ENCODE data around the gene SGK2.
A peak's percentile ranks its signal among the peaks of the same experiment; 100 is the strongest.

Gene SGK2

DNA sequence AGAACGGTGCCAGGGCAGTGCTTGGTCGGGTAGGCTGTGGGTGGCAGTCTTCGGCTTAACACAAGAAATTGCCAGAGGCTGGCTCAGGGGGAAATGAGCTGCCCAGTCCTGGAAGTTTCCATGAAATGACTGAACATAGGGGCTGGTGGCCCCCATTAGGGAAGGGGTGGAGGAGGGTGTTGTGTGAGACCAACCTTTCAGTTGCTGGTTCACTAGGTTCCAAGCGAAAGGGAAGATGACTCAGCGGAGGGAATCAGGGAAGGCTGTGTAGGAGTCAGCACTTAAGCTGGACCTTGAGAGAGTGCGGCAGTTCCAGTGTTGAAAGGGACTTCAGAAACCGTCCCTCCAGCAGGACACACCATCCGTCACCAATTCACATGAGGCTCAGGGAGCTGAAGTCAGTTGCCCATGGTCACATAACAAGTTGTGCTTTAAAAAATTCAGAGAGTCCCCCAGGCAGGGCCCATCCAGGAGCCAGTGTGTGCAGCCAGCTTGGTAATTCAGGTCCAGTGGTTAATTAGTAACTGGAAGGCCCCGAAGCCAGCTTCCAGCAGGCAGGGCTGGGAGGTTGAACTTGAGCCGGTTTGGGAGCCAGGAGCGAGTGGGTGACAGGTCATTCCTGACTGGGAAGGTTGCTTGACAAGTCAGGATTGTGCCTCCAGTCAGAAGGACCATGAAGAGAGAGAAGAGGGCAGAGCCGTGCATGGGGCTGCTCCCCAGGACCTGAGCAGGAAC, at the start of gene SGK2:
Gene SGK2 (plus strand): TSS at position 616 of the 735 bp plus-strand sequence. CDS start 7,469 bp downstream, outside the sequence.
- no peak for DNase-seq

DNA sequence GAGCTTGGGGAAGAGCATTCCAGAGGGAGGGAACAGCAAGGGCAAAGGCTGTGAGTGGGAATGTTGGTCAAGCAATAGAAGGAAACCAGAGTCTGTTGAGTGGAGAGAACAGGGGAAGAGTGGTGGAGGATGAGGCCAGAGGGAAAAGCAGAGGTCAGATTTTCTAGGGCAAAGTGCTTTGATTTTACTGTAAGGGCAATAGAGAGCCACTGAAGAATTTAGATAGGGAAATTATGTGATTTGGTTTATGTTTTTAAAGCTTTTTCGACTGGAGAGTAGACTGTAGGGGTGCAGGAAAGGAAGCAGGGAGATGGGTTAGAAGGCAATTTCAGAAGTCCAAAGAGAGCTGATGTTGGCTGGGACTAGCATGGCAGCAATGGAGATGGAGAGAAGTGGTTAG, 46.9 kb upstream of the SGK2 start:
- no peak for DNase-seq

DNA sequence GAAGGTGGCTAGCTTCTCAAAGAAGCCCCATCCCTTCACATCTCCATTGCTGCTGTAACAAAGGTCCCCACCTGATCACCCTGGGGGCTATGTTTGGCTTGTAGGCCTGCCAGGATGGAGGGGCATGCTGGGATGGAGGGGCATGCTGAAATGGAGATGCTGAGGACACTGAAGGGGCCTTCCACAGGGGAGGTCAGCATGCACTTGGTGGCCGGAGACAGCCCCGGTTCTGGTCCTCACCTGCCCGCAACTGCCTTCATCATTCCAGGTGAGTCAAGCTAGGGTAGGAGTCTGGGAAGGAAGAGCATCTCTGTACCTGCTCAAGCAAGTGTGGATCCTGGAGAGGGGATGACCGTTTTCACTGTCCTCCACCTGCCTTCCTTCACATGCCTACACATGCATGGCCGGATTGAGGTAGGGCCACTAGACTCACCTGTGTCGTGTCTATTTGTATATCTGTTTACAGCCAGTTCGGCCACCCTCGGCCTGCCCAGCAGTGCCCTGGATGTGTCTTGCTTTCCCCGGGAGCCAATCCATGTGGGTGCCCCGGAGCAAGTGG, 45.4 kb upstream of the SGK2 start:
- no peak for DNase-seq

DNA sequence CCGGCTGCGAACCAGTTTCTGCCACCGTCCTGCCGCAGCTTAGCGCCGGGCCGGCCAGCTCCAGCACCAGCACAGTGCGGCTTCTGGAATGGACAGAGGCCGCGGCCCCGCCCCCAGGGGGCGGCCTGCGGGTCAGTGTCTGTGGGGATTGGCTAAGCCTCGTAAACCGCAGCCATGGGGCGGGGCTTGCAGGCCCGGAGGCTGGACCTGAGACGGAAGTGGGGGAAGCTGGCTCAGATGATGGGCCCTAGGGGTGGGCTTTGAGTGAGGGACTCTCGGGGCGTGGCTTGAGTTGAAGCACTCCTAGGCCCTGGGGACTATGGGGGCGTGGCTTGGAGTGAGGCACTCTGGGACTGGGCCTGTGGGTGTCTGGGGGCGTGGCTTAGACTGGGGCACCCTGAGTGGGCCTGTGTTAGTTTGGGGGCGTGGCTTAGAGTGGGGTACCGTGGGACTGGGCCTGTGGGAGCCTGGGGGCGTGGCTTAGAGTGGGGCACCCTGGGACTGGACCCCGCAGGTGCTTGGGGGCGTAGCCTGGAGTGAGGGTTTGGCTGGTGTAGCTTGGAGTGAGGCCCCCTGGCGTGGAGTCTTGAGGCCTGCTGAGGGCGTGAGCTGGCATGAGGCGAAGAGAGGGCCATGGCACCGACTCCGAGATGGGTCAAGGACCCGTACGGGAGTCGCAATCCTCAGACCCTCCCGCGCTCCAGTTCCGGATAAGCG, 44.7 kb upstream of the SGK2 start:
- peak; percentile 96 for DNase-seq

DNA sequence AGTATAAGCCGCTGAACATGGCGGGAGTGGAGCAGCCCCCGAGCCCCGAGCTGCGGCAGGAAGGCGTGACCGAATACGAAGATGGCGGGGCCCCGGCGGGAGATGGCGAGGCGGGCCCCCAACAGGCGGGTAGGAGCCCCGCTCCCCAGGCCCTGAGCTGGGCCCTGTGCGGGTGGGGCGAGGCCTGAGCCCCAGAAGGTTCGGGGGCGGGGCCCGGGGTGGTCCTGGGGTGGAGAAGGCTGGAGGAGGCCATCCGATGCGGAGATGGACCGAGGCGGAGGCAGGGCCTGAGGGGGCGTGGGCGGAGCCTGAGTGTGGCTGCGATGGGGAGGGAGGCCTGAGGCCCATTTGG, 44.2 kb upstream of the SGK2 start:
- no peak for DNase-seq

DNA sequence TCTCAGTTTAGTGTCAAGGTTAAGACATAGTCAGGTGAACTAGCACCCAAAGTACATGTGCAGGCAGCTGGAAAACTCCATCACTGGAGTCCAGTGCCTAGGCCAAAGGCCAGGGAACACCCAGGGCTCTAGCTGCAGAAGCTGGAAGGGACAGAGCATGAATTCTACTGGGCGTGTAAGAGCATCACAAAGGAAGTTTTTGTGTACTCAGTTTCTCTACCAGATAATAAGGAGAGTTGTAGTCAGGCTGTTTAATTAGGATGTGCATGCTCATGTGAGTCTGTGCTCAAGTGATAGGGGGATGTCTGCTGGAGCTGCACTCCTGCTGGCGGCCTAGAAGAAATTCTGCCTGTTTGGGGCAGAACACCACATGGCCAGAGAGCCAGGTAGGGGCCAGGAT, 43.2 kb upstream of the SGK2 start:
- no peak for DNase-seq

DNA sequence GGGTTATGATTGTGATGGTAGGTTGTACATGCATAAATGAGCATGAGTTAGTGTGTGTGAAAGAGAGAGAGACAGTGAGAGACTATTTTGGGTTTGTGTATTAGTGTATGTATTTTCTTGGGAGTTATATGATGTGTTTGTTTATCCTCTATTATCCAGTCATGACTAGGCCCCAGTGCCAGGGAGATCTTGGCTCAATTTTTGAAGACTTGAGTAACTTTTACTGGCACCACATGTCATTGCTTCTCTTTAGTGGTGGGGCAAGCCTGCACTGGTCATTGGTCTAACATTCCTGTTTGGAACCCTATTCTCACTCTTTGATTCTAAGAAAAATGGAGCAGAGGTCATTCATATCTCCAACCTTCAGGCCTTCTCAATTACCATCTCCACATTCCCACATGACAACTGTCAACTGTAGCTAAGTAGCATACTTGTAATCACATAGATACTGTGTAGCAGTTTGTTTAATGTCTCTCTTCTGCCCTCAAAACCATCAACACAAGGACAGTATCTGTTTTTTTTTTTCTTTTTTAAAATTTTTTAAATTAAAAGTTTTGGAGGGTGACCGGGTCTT, 42.5 kb upstream of the SGK2 start:
- no peak for DNase-seq

DNA sequence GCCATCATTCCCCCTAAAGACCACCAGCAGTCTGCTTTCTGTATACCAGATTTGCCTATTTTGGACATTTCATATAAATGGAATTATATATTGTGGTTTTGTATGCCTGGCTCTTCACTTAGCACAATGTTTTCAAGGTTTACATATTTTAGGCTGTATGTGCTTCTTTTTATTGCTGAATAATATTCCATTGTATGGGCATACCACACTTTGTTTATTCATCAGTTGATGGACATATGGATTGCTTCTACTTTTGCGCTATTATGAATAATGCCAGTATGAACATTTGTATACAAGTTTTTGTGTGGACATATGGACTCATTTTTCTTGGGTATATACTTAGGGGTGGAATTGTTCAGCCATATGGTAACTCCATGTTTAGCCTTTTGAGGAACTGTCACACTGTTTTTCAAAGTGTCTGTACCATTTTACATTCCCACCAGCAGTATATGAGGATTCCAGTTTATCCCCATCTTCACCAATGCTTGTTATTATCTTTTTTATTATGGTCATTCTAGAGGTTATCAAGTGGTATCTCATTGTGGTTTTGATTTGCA, 38.7 kb upstream of the SGK2 start:
- DNase-seq, result no peak

DNA sequence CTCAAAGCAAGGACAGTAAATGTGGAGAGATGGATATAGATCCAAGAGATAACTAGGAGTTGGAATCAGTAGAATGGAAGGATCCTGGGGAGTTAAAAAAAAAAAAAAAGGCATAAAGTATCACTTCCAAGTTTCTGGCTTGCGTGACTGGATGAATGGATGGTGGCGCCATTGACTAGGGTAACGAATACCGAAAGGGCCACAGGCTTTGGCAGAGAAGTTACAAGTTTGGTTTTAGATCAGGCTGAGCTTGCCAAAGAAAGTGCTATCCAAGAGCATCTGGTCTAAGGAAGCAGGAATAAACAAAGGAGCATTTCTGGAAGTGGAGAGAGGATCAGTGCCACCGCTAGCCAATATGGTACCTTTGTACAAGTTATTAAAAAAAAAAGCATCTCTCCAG, 33.8 kb upstream of the SGK2 start:
- no peak for DNase-seq

DNA sequence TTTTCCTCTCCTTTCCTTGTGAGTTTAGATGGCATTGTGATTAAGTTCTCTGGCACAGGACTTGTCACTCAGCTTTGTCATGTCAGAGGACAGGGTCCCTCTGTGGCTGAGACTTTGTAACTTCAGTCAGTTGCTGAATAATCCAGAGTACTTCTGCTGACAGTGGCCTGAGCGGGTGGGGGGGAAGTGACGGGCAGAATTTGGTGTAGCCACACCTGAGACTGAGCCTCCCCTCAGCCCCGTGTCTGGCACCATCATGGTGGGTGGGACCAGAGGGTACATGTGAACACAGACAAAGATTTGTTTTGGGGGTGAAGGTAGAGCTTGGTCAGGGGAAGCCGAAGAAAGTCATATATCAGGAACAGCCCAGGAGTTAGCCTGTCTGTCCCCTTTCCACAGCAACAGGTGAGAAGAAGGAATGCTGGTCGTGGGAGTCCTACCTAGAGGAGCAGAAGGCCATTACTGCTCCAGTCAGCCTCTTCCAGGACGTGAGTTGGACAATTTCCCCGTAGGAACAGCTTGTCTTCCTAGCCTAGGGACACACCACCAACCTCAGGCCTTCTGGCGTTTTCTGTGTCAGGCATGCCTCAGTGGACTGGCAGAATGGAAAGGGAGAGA, 30.5 kb upstream of the SGK2 start:
- DNase-seq, result no peak

DNA sequence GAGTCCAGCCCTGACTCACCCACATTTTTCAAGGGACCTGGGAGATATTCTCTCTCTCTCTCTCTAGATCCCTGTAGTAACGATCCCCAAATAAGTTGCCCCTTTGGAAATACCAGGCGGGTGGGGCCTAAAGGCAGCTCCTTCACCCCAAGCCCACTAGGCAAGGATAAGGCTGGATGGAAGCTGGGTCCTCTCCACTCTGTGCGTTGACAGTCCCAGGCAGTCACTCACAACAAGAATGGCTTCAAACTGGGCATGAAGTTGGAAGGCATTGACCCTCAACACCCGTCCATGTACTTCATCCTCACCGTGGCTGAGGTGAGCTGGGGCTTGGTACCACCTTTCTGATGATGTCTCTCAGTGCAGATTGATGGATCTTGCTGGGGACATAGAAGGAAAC, 29.8 kb upstream of the SGK2 start:
- DNase-seq, result no peak

DNA sequence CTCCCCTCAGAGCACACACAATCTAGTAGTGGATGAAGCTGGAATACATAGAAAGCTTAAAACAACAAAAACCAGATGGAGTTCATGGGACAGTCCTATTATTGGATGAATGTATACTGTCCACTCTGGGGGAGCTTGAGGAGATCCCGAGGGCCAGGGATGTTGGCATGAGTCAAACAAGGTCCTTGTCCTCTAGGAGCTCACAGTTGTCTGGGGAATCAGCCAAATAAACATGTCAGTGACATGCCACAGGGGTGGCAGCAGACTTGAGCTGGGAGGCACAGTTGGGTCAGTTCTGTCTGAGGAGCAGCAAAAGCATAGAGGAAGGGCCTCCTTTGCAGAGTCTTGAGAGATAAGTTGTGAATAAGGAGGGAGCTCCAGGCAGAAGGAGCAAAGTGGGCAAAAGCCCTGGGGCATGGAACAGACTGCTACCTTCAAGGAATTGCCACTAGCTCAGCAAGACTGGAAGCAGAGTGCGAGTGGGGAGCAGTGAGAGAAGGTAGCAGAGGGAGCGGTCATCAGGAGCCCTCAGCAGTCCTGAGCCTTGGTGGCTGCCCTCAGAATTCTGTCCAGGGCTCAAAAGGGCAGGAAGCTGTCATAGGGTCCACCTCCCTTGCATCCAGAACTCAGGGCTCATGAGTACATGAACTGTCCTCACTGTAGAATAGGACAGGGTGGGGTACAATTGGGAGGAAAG, 29.2 kb upstream of the SGK2 start:
- no peak for DNase-seq

DNA sequence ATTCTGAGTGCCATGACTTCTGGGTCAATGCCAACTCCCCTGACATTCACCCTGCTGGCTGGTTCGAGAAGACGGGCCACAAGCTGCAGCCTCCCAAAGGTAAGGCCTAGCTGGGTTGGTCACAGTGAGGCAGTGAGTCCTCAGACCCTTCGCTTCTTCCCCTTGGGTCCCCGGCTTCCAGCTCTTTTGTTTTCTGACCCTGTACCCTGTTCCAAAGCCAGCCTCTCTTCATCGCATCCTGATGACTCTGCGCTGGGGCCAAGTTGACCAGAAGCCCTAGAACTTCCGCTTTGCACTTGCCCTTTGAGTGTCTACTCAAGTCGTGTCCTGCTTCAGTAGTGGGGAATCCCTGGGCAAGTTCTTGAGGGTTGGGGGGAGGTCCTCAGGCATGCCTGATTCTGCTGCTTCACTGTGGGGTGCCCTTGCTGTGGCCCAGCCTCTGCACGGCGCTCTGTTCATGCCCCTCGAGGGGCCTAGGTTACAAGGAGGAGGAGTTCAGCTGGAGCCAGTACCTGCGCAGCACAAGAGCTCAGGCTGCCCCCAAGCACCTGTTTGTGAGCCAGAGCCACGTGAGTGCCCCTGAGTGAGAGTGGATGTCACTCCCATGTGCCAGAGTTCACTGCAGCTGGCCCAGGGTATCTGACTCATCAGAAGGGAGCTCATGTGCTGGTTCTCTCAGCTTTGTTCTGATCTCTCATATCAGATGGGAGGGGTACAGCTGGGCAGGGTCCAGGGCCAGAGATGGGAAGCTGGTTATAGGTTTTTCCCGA, 28.3 kb upstream of the SGK2 start:
- DNase-seq, result no peak

DNA sequence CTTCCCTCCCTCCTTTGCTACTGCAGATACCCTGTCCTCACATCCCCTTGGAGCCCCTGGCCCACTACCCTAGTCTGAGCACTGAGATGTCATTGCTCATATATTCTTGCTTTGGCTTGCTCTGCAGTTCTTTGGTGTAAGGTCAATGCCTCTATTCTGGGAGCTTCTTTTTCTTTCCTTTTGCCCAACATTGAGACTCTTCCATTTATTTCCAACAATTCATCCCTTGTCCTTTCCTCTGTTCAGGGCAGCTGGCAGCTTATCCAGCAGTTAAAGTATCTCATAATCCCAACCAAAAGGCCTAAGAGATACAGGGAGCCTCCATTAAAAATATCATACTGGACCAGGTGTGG, 27.8 kb upstream of the SGK2 start:
- no peak for DNase-seq

DNA sequence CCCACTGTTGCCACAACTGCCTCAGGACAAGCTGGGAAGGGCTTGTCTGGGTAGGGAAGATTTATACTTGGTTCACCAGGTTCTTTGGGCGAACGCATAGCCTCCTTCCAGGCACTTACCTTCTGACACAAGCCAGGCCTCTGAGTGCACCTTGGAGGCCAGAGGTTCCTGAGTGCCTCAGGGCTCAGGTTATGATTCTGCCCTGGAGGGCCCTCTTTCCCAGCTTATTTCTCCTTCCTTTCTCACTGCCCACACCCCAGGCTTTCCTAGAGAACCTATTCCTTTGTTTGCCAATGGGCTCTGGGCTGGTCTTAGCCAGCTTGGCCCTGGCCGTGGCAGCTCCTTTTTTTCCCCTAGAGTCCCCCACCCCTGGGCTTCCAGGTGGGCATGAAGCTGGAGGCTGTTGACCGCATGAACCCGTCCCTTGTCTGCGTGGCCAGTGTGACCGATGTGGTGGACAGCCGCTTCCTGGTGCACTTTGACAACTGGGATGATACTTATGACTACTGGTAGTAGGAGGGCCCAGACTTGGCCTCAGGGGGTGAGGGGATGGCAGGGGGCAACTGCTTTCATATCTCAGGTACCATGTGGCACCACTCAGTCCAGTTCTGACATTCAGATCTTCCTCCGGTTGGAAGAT, 26.3 kb upstream of the SGK2 start:
- DNase-seq, result no peak

DNA sequence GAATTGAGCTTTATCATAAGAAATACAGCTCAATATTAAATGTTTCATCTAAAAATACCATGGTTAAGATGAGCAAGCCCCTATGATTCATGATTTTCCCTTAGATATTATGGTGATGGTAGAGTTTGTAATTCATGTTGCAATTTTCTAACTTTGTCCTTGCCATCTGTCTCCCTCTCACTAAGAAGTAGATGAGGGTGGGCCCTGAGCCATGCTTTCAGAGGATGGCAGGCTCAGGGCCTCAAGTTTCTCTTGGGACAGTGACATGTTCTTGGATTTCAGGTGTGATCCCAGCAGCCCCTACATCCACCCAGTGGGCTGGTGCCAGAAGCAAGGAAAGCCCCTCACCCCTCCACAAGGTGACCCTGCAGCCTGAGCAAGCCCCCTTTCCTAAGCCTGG, 25.8 kb upstream of the SGK2 start:
- no peak for DNase-seq

DNA sequence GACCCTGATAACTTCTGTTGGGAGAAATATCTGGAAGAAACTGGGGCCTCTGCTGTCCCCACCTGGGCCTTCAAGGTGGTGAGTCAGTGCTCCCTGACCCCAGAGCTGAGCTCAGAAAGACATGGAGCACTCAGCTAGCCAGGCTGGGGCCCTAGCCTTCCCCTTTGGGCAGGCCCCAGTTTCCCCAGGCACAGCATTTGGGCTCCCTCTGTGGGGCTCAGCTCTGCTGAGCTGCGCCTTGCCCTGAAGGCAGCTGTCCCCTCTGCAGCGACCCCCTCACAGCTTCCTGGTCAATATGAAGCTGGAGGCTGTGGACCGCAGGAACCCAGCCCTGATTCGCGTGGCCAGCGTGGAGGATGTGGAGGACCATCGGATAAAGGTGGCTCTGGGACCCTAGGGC, 24.8 kb upstream of the SGK2 start:
- no peak for DNase-seq

DNA sequence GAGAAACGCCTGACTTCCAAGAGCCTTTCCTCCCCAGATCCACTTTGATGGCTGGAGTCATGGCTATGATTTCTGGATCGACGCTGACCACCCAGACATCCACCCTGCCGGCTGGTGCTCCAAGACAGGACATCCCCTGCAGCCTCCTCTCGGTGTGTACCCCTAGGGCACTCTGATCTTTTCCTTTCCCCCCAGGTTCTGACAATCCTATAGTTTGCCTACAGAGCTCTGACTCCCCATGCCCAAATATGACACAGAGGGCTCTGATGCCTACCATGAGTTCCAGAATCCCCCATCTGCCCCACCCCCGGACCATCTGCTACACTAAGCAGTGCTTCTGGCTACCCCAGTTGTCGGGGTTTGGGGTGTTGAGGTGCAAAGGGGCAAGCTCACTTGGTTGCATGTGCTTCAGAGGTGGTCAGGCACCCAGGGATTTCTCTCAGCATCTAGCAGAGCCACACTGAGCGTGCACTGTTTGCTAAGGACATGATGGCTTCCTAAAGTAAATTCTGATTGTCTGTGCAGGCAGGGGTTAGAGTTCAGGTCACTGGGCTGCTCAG, 24.0 kb upstream of the SGK2 start:
- DNase-seq, result no peak

DNA sequence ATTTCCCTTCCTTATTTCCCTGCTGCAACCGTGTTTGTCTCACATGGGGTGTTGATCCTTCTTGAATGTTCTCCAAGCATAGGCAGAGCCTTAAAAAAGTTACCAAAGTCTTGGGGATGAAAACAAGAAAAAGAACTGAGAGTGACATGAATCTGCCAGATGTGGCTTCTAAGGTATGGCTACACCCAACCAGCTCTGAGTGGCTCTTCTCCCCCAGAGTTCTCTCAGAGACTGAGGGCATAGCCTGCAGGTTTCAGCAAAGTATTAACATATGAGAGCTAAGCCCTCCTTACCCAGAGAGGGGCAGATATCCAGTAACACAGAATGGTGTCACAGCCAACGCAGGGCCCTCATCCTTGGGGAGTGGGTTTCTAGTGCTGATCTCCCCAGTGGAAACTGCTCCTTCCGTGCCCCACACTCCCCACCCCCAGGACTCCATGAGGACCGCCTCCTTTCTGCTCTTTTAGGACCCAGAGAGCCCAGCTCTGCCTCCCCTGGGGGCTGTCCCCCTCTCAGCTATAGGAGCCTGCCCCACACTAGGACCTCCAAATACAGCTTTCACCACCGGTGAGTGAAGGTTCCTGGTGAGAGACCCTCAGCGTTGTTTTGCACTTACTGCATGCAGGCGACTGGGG, 23.3 kb upstream of the SGK2 start:
- no peak for DNase-seq

DNA sequence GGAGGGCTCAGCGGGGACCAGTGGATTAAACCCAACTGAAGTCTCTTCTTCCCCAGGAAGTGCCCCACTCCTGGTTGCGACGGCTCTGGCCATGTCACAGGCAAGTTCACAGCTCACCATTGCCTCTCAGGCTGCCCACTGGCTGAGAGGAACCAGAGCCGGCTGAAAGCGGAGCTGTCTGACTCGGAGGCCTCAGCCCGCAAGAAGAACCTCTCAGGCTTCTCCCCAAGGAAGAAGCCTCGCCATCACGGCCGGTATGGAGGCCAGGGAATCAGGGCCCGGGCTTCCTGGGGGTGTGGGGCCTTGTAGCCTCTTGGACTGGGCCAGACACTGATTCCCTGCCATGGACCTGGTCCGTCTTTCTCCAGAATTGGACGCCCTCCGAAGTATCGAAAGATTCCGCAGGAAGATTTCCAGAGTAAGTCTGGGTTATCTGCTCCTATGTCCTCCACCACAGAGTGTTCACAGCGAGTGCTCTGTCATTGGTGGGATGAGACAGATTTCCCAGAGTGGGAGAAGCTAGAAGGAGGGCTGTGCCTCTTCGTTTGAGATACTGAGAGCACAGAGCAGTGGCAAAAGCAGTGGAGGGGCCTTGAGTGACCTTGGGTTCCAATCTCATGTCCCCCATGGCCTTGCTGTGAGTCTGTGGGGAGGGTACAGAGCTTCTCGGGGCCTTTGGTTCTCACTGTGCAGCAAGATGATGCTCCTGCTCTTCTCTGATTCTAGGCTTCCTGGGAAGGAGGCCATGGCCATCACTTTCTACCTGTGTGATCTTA, 22.6 kb upstream of the SGK2 start:
- no peak for DNase-seq

All from DMS153 (cell line).